Stomach (tissue), 4 donors: ENCODE results near the gene S1PR2.

Source experiments
- EP300 ChIP-seq: sonication (generic); formaldehyde crosslinking; IDR thresholded peaks from one replicate; pipeline ENCODE4 v1.6.1; 2017; ENCODE audit warnings: antibody characterized with exemption
- POLR2A ChIP-seq, 4 donors: fragments of 450-650 bp; IDR thresholded peaks; one replicate each; pipeline ENCODE4 v1.6.1; 2016; ENCODE audit warnings: antibody characterized with exemption in 4 of 4, control low read depth in 2 of 4, mild to moderate bottlenecking in 1 of 4, moderate library complexity in 1 of 4
- POLR2AphosphoS5 ChIP-seq, 3 donors: sonication (generic); formaldehyde crosslinking; IDR thresholded peaks; one replicate each; pipeline ENCODE4 v1.6.1; 2016; ENCODE audit warnings: antibody characterized with exemption in 3 of 3
- TF ChIP-seq, protein P1 (sequence below), 7 experiments: fragments of 450-650 bp in 4 of 7; fragments of 200-600 bp in 3 of 7; sonication (generic) in 3 of 7; IDR thresholded peaks; one replicate each; pipeline ENCODE4 v1.5.1; 2016 to 2019; ENCODE audit warnings: antibody characterized with exemption in 7 of 7, control low read depth in 2 of 7, mild to moderate bottlenecking in 1 of 7

DNA sequence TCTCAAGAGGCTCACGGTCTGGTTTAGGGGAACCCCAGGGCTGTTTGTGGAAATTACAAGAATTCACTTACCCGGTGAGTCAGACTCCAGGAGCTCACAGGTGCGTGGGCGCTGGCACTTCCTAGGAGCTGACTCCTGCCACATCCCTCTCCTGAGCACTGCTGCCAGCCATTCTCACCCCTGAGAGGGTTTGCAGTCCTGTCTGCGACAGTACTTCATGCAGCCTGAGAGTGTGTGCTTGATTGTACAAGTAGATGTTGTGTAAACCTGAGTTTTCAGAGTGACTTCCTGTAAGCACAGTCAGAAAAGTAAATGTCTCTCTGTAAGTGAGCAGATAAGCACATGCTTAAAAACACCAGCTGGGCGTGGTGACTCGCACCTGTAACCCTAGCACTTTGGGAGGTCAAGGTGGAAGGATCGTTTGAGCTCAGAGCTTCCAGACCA lies 29.0 kb upstream of the S1PR2 start:
- no peak for TF ChIP-seq EP300
- TF ChIP-seq, protein P1, sequence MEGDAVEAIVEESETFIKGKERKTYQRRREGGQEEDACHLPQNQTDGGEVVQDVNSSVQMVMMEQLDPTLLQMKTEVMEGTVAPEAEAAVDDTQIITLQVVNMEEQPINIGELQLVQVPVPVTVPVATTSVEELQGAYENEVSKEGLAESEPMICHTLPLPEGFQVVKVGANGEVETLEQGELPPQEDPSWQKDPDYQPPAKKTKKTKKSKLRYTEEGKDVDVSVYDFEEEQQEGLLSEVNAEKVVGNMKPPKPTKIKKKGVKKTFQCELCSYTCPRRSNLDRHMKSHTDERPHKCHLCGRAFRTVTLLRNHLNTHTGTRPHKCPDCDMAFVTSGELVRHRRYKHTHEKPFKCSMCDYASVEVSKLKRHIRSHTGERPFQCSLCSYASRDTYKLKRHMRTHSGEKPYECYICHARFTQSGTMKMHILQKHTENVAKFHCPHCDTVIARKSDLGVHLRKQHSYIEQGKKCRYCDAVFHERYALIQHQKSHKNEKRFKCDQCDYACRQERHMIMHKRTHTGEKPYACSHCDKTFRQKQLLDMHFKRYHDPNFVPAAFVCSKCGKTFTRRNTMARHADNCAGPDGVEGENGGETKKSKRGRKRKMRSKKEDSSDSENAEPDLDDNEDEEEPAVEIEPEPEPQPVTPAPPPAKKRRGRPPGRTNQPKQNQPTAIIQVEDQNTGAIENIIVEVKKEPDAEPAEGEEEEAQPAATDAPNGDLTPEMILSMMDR (IDR thresholded peaks at IDR 0.05) = no peak
- TF ChIP-seq POLR2A (IDR thresholded peaks at IDR 0.05) = no peak
- TF ChIP-seq POLR2AphosphoS5 (IDR thresholded peaks at IDR 0.05) = peak in 2 of 3 donors; percentile 52 to 75
